NCI-H2107 (cell line): ENCODE measurements around the gene SPAG17.

Experiments used
- DNase-seq: peaks from one replicate; lab custom pipeline; 2025; lab: John Stamatoyannopoulos, UW

Gene SPAG17

GRCh38 chr1:118160806-118161205 lies 24.2 kb downstream of the SPAG17 start:
- DNase-seq = no peak

- no peak for DNase-seq
These were observed 25.5 kb downstream of the SPAG17 start for GRCh38 chr1:118159569-118159968.

- no peak for DNase-seq
These were observed 26.1 kb downstream of the SPAG17 start for GRCh38 chr1:118158924-118159323.

- no peak for DNase-seq
These were observed 27.5 kb downstream of the SPAG17 start for GRCh38 chr1:118157506-118157905.

GRCh38 chr1:118155106-118155505 lies 29.9 kb downstream of the SPAG17 start:
- no peak for DNase-seq

- no peak for DNase-seq
These were observed 30.8 kb downstream of the SPAG17 start for GRCh38 chr1:118154220-118154619.

- no peak for DNase-seq
These were observed 33.6 kb downstream of the SPAG17 start for GRCh38 chr1:118151312-118151937.

GRCh38 chr1:118149799-118150198 lies 35.2 kb downstream of the SPAG17 start:
- DNase-seq = no peak

GRCh38 chr1:118148034-118148433 lies 37.0 kb downstream of the SPAG17 start:
- no peak for DNase-seq

GRCh38 chr1:118147522-118147921 lies 37.5 kb downstream of the SPAG17 start:
- DNase-seq = no peak

- no peak for DNase-seq
These were observed 39.3 kb downstream of the SPAG17 start for GRCh38 chr1:118145721-118146120.

GRCh38 chr1:118144684-118145083 lies 40.3 kb downstream of the SPAG17 start:
- DNase-seq = no peak

- no peak for DNase-seq
These were observed 41.2 kb downstream of the SPAG17 start for GRCh38 chr1:118143831-118144230.

GRCh38 chr1:118143121-118143520 lies 41.9 kb downstream of the SPAG17 start:
- DNase-seq = no peak

GRCh38 chr1:118142546-118142945 lies 42.5 kb downstream of the SPAG17 start:
- no peak for DNase-seq

- no peak for DNase-seq
These were observed 47.1 kb downstream of the SPAG17 start for GRCh38 chr1:118137900-118138299.

- no peak for DNase-seq
These were observed 48.7 kb downstream of the SPAG17 start for GRCh38 chr1:118136187-118136941.

- no peak for DNase-seq
These were observed 53.0 kb downstream of the SPAG17 start for GRCh38 chr1:118132000-118132399.

GRCh38 chr1:118128761-118129160 lies 56.3 kb downstream of the SPAG17 start:
- DNase-seq = no peak

- no peak for DNase-seq
These were observed 61.0 kb downstream of the SPAG17 start for GRCh38 chr1:118124064-118124463.

- DNase-seq = no peak
These were observed 61.8 kb downstream of the SPAG17 start for GRCh38 chr1:118123116-118123839.

- no peak for DNase-seq
These were observed 62.6 kb downstream of the SPAG17 start for GRCh38 chr1:118122234-118123004.
